ENCODE data around the gene QSOX2. TPM values are rescaled to one million over a fixed set of nuclear protein-coding genes. Genes with fewer than 3 reads are reported as not detected.
A peak's percentile ranks its signal among the peaks of the same experiment; 100 is the strongest.

QSOX2 gene
- total RNA-seq, 1 donor from 2014 or later: 24.1 TPM

- no peak for TF ChIP-seq CTCF (IDR thresholded peaks at IDR 0.05; ENCODE audit: unreplicated experiment)
- H3K4me1 Mint-ChIP-seq (ENCODE audit: low read depth): peaks cover 3% of the 10 kb centered on the region
- H3K27ac Mint-ChIP-seq: no peak overlapping the region
- H3K27me3 Mint-ChIP-seq: peaks cover 10% of the 10 kb centered on the region
- no peak overlapping the region for H3K4me3 Mint-ChIP-seq (ENCODE audit: low read depth)
- no peaks in the 10 kb centered on the region for H3K36me3 Mint-ChIP-seq (ENCODE audit: insufficient read depth)
- H3K9me3 Mint-ChIP-seq (ENCODE audit: low read depth): no peaks in the 10 kb centered on the region
- DNase-seq (ENCODE audit: low spot score, unreplicated experiment): no peak
Measured at GRCh38 chr9:136254381-136255165, 9.0 kb upstream of the QSOX2 start.

- Mint-ChIP-seq H3K27me3 (peaks cover 10% of the 10 kb centered on the region), H3K9me3 (ENCODE audit: low read depth) (no peaks in the 10 kb centered on the region), H3K4me1 (ENCODE audit: low read depth) (peaks cover 3% of the 10 kb centered on the region), H3K36me3 (ENCODE audit: insufficient read depth) (no peaks in the 10 kb centered on the region), H3K4me3 (ENCODE audit: low read depth) (no peak overlapping the region), H3K27ac (no peak overlapping the region)
- no peak for DNase-seq (ENCODE audit: low spot score, unreplicated experiment)
- no peak for TF ChIP-seq CTCF (IDR thresholded peaks at IDR 0.05; ENCODE audit: unreplicated experiment)
Measured at GRCh38 chr9:136253246-136254130, 7.9 kb upstream of the QSOX2 start.

GRCh38 chr9:136252846-136253245, 7.2 kb upstream of the QSOX2 start:
- TF ChIP-seq CTCF (IDR thresholded peaks at IDR 0.05; ENCODE audit: unreplicated experiment): no peak
- peaks cover 3% of the 10 kb centered on the region for H3K4me1 Mint-ChIP-seq (ENCODE audit: low read depth)
- no peak for DNase-seq (ENCODE audit: low spot score, unreplicated experiment)
- H3K36me3 Mint-ChIP-seq (ENCODE audit: insufficient read depth): no peaks in the 10 kb centered on the region
- no peaks in the 10 kb centered on the region for H3K9me3 Mint-ChIP-seq (ENCODE audit: low read depth)
- no peak overlapping the region for H3K4me3 Mint-ChIP-seq (ENCODE audit: low read depth)
- H3K27ac Mint-ChIP-seq: no peak overlapping the region
- H3K27me3 Mint-ChIP-seq: peaks cover 13% of the 10 kb centered on the region

GRCh38 chr9:136252281-136252680, 6.7 kb upstream of the QSOX2 start:
- no peaks in the 10 kb centered on the region for H3K9me3 Mint-ChIP-seq (ENCODE audit: low read depth)
- no peak overlapping the region for H3K4me3 Mint-ChIP-seq (ENCODE audit: low read depth)
- no peak overlapping the region for H3K27ac Mint-ChIP-seq
- no peaks in the 10 kb centered on the region for H3K36me3 Mint-ChIP-seq (ENCODE audit: insufficient read depth)
- H3K27me3 Mint-ChIP-seq: peaks cover 17% of the 10 kb centered on the region
- H3K4me1 Mint-ChIP-seq (ENCODE audit: low read depth): peaks cover 3% of the 10 kb centered on the region
- DNase-seq (ENCODE audit: low spot score, unreplicated experiment): no peak
- TF ChIP-seq CTCF (IDR thresholded peaks at IDR 0.05; ENCODE audit: unreplicated experiment): no peak

- DNase-seq (ENCODE audit: low spot score, unreplicated experiment): no peak
Measured at GRCh38 chr9:136251264-136252115, 5.9 kb upstream of the QSOX2 start.

More at GRCh38 chr9:136251264-136252115, 5.9 kb upstream of the QSOX2 start:
- H3K27me3 Mint-ChIP-seq: peaks cover 20% of the 10 kb centered on the region
- H3K9me3 Mint-ChIP-seq (ENCODE audit: low read depth): no peaks in the 10 kb centered on the region
- TF ChIP-seq CTCF (IDR thresholded peaks at IDR 0.05; ENCODE audit: unreplicated experiment): no peak
- H3K36me3 Mint-ChIP-seq (ENCODE audit: insufficient read depth): no peaks in the 10 kb centered on the region
- H3K4me3 Mint-ChIP-seq (ENCODE audit: low read depth): no peak overlapping the region
- H3K27ac Mint-ChIP-seq: peak overlapping the region; percentile 85
- H3K4me1 Mint-ChIP-seq (ENCODE audit: low read depth): peaks cover 3% of the 10 kb centered on the region

All from progenitor cell of endocrine pancreas (in vitro differentiated cells).